Heart right ventricle (tissue), 16 donors: ENCODE data around the gene CCDC15. TPM values are rescaled to one million over a fixed set of nuclear protein-coding genes. Genes with fewer than 3 reads are reported as not detected.

Experiments used
- ATAC-seq, 8 donors: fragments of 200-7000 bp; cut with Tn5 transposase; one replicate each; pipeline ENCODE4 v1.9.1; 2020; ENCODE audit warnings: mild to moderate bottlenecking in 8 of 8, moderate library complexity in 8 of 8, moderate number of reproducible peaks in 1 of 8
- DNase-seq, 2 donors: peaks; one replicate each; pipeline ENCODE4 v3.0.0-alpha.2; 2020
- H3K27ac ChIP-seq, 10 donors: fragments of 200-600 bp; sonication (generic) in 2 of 10; one replicate each; pipeline versions ENCODE4 v1.5.0 to v1.8.0; 2020 to 2022; ENCODE audit warnings: mild to moderate bottlenecking in 3 of 10
- H3K27me3 ChIP-seq, 7 donors: fragments of 200-600 bp; one replicate each; pipeline ENCODE4 v1.8.0; 2021 to 2022; ENCODE audit warnings: mild to moderate bottlenecking in 2 of 7
- H3K36me3 ChIP-seq, 9 donors: fragments of 200-600 bp; sonication (generic) in 1 of 9; one replicate each; pipeline versions ENCODE4 v1.5.0 to v1.8.0; 2020 to 2022; ENCODE audit warnings: mild to moderate bottlenecking in 2 of 9
- H3K4me1 ChIP-seq, 9 donors: fragments of 200-600 bp; sonication (generic) in 1 of 9; one replicate each; pipeline versions ENCODE4 v1.5.0 to v1.8.0; 2020 to 2022; ENCODE audit warnings: mild to moderate bottlenecking in 4 of 9
- H3K4me3 ChIP-seq, 10 donors: fragments of 200-600 bp; sonication (generic) in 2 of 10; one replicate each; pipeline versions ENCODE4 v1.5.0 to v1.8.0; 2020 to 2022; ENCODE audit warnings: mild to moderate bottlenecking in 7 of 10, moderate library complexity in 2 of 10
- H3K9me3 ChIP-seq, 11 donors: fragments of 200-600 bp in 10 of 11; sonication (generic) in 2 of 11; one replicate each; pipeline versions ENCODE4 v1.5.0 to v1.8.0; 2013 to 2022; ENCODE audit warnings: mild to moderate bottlenecking in 2 of 11, control low read depth in 1 of 11, moderate library complexity in 1 of 11
- WGBS, 2 donors: extraction: QIAGEN DNeasy Blood & Tissue Kit; methylation state at CpG; one replicate each; pipeline ENCODE4 v1.1.7; 2013; ENCODE audit warnings: inconsistent platforms in 1 of 2; 5-methylcytosine and 5-hydroxymethylcytosine counted together
- intact Hi-C, 10 donors: fragments of 100-400 bp; cut with DNase I; formaldehyde crosslinking; loops; one replicate each; pipeline versions ENCODE4 v1.11.1 to v1.14.2; 2022
- polyA plus RNA-seq, 2 donors: library from polyadenylated mRNA; stranded (reverse); fragments of 200-250 nt; gene quantifications; one replicate each; pipeline ENCODE4 v1.2.3, GENCODE V29; 2013
- total RNA-seq, 10 donors: library from RNA; stranded (reverse); fragmentation: NEBNext Ultra II Directional in 3 of 10; extraction: Animal tissue kit (Norgen Biotek cat#: 25700) in 3 of 10; gene quantifications; one replicate each; pipeline versions ENCODE4 v1.2.1 to v1.2.4, GENCODE V29; 2021 to 2023
- TF ChIP-seq, protein P1 (sequence below), 9 donors: fragments of 200-600 bp; sonication (generic) in 2 of 9; IDR thresholded peaks; one replicate each; pipeline versions ENCODE4 v1.5.0 to v1.8.0; 2021 to 2022; ENCODE audit warnings: antibody characterized with exemption in 9 of 9, mild to moderate bottlenecking in 5 of 9, moderate library complexity in 1 of 9
- donor health status: Arrhythmogenic right ventricular cardiomyopathy.
- donor health status: ischemic (EF 13 %, LVEDD 7.1; RV severe dilation, severe dysfunction).
- donor health status: healthy with polysubstance abuse.
- donor health status: DM: no; HTN: yes; CAD: no.
- donor health status: DM: no; HTN: no; CAD: no.
- donor health status: ischemic (EF 25% LVEDD 6.9; RV normal size, moderate dysfunction).
- donor health status: ischemic (EF 25% LVEDD 5.7; RV mildly dilated, moderate dysfunction).
- donor health status: healthy.
- donor health status: DM: yes; HTN: yes; CAD: no.
- donor health status: Ischemic cardiomyopathy.
- donor health status: ischemic (EF 35%, LVEDD 5.7; RV mildly dilated, moderate dysfunction).
- donor health status: nonischemic (EF 11% LVEDD 7.7; RV severe dilation, severe dysfunction).
- donor health status: DM: yes; HTN: yes; CAD: no.
- donor health status: PGD.
- donor health status: ischemic (EF 29% LVEDD 5.4; RV normal size, mild dysfunction).
- donor health status: nonischemic (EF 23%, LVEDD 6.1; RV moderate dilation, normal function).

CCDC15 gene
- total and polyA plus RNA-seq, 12 donors = 0.07 to 0.83 (median 0.20) TPM

DNA sequence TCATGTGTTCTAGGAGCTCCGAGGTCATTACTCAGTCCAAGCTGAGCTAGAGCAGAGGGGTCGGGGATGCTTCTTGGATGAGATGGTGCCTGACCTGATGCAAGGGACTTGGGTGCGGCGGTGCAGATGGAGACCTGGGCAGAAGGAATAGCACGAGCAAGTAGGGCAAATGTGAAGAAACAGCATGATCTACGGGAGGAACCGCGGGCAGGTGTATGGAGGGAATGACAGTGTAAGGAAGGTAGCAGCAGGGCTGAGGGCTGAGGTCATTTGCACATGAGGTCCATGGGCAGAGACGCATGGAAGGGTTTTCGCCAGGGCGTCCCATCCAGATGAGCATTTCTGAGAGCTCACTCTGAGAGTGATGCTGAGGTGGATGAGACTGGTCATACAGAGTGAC lies 124.0 kb downstream of the CCDC15 start:
- Histone ChIP-seq H3K36me3 (no peaks in the 10 kb centered on the region), H3K4me3 (no peak overlapping the region), H3K27me3 (peaks cover 0 to 37% (median 9%) of the 10 kb centered on the region in 7 donors), H3K9me3 (no peaks in the 10 kb centered on the region), H3K27ac (no peak overlapping the region), H3K4me1 (peaks cover 0 to 11% (median 0%) of the 10 kb centered on the region in 9 donors)
- intact Hi-C loops = no loop called here
- ATAC-seq = no peak
- TF ChIP-seq, protein P1, sequence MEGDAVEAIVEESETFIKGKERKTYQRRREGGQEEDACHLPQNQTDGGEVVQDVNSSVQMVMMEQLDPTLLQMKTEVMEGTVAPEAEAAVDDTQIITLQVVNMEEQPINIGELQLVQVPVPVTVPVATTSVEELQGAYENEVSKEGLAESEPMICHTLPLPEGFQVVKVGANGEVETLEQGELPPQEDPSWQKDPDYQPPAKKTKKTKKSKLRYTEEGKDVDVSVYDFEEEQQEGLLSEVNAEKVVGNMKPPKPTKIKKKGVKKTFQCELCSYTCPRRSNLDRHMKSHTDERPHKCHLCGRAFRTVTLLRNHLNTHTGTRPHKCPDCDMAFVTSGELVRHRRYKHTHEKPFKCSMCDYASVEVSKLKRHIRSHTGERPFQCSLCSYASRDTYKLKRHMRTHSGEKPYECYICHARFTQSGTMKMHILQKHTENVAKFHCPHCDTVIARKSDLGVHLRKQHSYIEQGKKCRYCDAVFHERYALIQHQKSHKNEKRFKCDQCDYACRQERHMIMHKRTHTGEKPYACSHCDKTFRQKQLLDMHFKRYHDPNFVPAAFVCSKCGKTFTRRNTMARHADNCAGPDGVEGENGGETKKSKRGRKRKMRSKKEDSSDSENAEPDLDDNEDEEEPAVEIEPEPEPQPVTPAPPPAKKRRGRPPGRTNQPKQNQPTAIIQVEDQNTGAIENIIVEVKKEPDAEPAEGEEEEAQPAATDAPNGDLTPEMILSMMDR (IDR thresholded peaks at IDR 0.05) = no peak
- 90 to 94% methylated on average over 11 of the region's 11 CpGs for WGBS, 2 donors
- no peak for DNase-seq

DNA sequence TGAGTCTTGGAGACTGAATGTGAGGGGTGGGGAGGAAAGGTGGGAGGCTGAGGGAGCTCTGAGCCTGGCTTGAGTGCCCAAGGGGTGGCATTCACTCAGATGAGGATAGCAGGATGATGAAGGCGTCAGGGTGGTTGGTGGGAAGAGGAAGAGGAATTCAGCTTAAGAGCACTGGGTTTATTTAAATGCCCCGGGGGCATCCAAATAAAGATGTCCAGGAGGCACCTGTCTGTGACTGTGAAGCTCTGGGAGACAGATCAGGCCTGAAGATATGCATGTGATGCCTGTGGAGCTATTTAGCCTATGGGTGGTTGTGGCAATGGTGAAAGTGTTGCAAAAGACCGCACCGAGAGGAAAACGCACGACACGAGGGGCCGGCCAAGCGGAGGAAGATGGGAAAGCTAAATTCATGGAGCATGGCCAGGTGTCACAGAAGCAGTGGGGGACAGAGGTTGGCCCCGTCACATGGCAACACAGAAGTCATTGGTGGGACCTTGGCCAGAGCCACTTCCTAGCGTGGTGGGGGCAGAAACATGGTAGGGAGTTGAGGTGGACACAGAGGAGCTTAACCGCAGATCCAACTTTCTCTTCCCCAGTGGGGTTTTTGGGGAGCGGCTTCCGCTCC lies 124.6 kb downstream of the CCDC15 start:
- Histone ChIP-seq H3K9me3 (no peaks in the 10 kb centered on the region), H3K27ac (no peak overlapping the region), H3K4me1 (peaks cover 0 to 7% (median 0%) of the 10 kb centered on the region in 9 donors), H3K4me3 (no peak overlapping the region), H3K36me3 (no peaks in the 10 kb centered on the region), H3K27me3 (peaks cover 0 to 41% (median 7%) of the 10 kb centered on the region in 7 donors)
- no peak for ATAC-seq
- TF ChIP-seq, protein P1 (IDR thresholded peaks at IDR 0.05) = no peak
- WGBS, 2 donors = 94 to 95% methylated on average over 14 of the region's 14 CpGs
- intact Hi-C loops = no loop called here
- DNase-seq = no peak

DNA sequence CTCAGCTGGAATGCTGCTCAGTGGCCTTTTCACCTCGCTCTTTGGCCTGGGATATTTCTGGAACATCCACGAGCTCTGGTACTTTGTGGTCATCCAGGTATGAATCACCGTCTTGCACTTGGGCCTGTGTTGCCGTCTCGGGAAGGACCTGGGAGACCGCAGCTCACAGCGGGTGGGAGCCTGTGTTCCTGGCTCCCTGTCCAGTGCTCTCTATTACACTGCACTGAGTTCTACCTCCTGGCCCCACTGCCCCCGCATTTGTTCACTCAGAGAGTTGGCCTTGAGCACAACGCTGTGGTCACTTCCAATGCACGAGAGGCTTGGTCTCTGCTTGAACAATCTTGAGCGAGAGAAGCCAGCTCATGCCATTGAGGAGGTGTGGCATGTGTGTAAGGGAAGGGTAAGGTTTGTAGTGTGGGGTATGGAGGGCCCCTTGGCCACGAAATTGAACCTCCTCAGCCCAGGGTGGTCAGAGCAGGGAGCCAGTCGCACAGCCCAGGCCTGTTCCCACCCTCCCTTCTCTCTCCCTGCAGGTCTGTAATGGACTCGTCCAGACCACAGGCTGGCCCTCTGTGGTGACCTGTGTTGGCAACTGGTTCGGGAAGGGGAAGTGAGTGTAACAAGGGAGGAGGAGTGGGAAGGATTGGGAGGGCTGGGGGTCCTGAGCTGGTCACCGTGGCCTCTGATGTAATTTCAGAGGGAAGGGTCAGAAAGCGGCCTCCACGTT lies 125.3 kb downstream of the CCDC15 start:
- Histone ChIP-seq H3K4me3 (no peak overlapping the region), H3K27me3 (peaks cover 0 to 38% (median 6%) of the 10 kb centered on the region in 7 donors), H3K9me3 (no peaks in the 10 kb centered on the region), H3K36me3 (no peaks in the 10 kb centered on the region), H3K4me1 (peaks cover 0 to 7% (median 0%) of the 10 kb centered on the region in 9 donors), H3K27ac (no peak overlapping the region)
- DNase-seq = no peak
- no peak for ATAC-seq
- intact Hi-C loops = no loop called here
- TF ChIP-seq, protein P1 (IDR thresholded peaks at IDR 0.05) = no peak
- 80 to 81% methylated on average over 18 of the region's 18 CpGs for WGBS, 2 donors

DNA sequence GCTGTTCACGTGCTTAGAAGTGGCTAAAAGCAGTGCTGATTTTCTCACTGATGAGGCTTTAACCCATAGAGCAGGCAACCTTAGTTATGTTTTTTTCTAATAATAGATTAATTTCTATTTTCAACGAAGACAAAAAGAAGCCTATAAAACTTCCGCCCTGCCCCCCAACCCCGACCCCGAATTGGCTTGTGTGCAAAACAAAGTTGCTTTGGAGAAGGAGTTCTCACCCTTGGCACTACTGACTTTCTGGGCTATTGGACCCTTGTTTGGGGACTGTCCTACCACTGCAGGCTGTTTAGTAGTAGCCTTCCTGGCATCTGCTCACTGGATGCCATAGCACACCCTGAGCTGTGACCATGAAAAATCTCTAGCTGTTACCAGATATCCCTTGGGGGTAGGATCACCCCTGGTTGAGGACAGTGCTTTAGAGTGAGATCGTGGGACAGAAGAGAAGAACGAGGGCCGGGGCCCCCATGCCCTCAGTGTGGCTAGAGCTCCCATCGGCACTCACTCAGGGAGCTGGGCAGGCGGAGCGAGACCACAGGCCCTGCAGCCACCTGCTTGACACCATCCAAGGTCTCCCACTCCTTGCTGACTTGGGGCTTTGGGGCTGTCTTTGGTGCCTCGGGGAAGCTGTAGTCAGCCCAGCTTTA lies 126.0 kb downstream of the CCDC15 start:
- TF ChIP-seq, protein P1 (IDR thresholded peaks at IDR 0.05) = no peak
- peaks cover 0 to 38% (median 6%) of the 10 kb centered on the region in 7 donors for H3K27me3 ChIP-seq
- WGBS, 2 donors = 83 to 89% methylated on average over 12 of the region's 12 CpGs

More for the DNA sequence above, 126.0 kb downstream of the CCDC15 start:
- Histone ChIP-seq H3K27ac (no peak overlapping the region), H3K4me1 (peaks cover 0 to 7% (median 0%) of the 10 kb centered on the region in 9 donors), H3K4me3 (no peak overlapping the region), H3K9me3 (no peaks in the 10 kb centered on the region), H3K36me3 (no peaks in the 10 kb centered on the region)
- DNase-seq (no peak), ATAC-seq (no peak)
- intact Hi-C loops = loop anchor here in 3 of 10 donors (10.0 kb wide), 2 partner anchors 325 to 355 kb away; no protein-coding TSS in a partner anchor
